SJSA1 (cell line): ENCODE measurements around the gene ZGPAT. TPM values are rescaled to one million over a fixed set of nuclear protein-coding genes. Genes with fewer than 3 reads are reported as not detected.

Experiments
- DNase-seq, 2 experiments: peaks; one replicate each; pipeline ENCODE4 v3.0.0-alpha.2; 2015 to 2020; ENCODE audit warnings: low spot score in 2 of 2, low read depth in 1 of 2
- H3K27ac ChIP-seq: fragments of 250-450 bp; sonication (Bioruptor Pico); 2 replicates; pipeline ENCODE4 v1.5.1; 2020; ENCODE audit warnings: mild to moderate bottlenecking, moderate library complexity
- H3K27me3 ChIP-seq: fragments of 250-450 bp; sonication (Bioruptor Pico); replicated peaks from 2 replicates; pipeline ENCODE4 v1.5.1; 2020; ENCODE audit warnings: mild to moderate bottlenecking, moderate library complexity
- H3K36me3 ChIP-seq: fragments of 250-450 bp; sonication (Bioruptor Pico); 2 replicates; pipeline ENCODE4 v1.5.1; 2020; ENCODE audit warnings: mild to moderate bottlenecking
- H3K4me1 ChIP-seq: fragments of 250-450 bp; sonication (Bioruptor Pico); replicated peaks from 2 replicates; pipeline ENCODE4 v1.6.1; 2021; ENCODE audit warnings: mild to moderate bottlenecking
- H3K4me3 ChIP-seq: fragments of 250-450 bp; sonication (Bioruptor Pico); 2 replicates; pipeline ENCODE4 v1.5.1; 2020; ENCODE audit warnings: mild to moderate bottlenecking
- H3K9me3 ChIP-seq: fragments of 250-450 bp; sonication (Bioruptor Pico); replicated peaks from 2 replicates; pipeline ENCODE4 v1.5.1; 2020; ENCODE audit warnings: mild to moderate bottlenecking
- total RNA-seq: library from RNA; depleted of rRNA; stranded (reverse); fragments of >200 nt; shearing (Covaris generic); gene quantifications from 2 replicates; pipeline ENCODE4 v1.2.3, GENCODE V29; 2014

Gene ZGPAT
- total RNA-seq, 1 experiment from 2014 or later: 22.8 TPM

DNA sequence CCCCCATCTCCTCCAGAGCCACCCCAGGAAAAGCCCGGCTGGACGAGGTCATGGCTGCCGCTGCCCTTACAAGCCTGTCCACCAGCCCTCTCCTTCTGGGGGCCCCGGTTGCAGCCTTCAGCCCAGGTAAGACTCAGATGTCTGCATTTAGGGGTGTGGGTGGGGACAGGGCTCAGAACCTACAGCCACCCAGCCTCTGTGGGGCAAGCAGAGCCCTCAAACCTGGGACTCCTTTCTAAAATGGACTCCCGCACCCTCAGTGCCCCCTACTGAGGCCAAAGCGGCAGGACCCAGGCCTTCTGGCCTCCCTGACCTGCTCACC, 33.5 kb downstream of the ZGPAT start:
- no peak overlapping the region for H3K27ac ChIP-seq
- H3K36me3 ChIP-seq: peaks cover 54% of the 10 kb centered on the region
- peaks cover 15% of the 10 kb centered on the region for H3K4me1 ChIP-seq
- no peak for DNase-seq
- H3K4me3 ChIP-seq: peak overlapping the region; percentile 57
- 0 out of 2 replicates have a peak, but pooled peaks cover 2% of the 10 kb centered on the region for H3K9me3 ChIP-seq
- H3K27me3 ChIP-seq: no peaks in the 10 kb centered on the region

DNA sequence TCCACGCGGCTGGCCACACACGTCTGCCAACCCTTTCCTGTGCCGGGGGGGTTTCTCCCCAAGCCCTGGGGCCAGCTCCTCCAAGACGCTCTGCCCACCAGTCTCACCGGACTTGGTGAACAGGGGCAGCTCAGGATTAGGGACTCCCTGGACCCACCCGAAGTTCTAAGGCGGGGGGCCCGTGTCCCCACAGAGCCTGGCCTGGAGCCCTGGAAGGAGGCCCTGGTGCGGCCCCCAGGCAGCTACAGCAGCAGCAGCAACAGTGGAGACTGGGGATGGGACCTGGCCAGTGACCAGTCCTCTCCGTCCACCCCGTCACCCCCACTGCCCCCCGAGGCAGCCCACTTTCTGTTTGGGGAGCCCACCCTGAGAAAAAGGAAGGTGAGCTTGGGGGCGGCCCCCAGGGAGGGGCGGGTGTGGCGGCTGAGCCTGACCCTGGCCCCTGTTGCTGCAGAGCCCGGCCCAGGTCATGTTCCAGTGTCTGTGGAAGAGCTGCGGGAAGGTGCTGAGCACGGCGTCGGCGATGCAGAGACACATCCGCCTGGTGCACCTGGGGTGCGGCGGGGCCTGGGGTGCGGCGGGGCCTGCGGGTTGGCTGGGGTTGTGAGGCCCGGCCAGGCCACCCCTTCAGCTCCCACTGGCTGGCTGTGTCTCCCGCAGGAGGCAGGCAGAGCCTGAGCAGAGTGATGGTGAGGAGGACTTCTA, 34.0 kb downstream of the ZGPAT start:
- H3K27me3 ChIP-seq: no peaks in the 10 kb centered on the region
- 0 out of 2 replicates have a peak, but pooled peaks cover 2% of the 10 kb centered on the region for H3K9me3 ChIP-seq
- peaks cover 49% of the 10 kb centered on the region for H3K36me3 ChIP-seq
- no peak overlapping the region for H3K27ac ChIP-seq
- no peak overlapping the region; the same call in 1 of the 2 replicates for H3K4me3 ChIP-seq
- peaks cover 15% of the 10 kb centered on the region for H3K4me1 ChIP-seq
- DNase-seq: peak in 1 of 2 experiments; percentile 47

DNA sequence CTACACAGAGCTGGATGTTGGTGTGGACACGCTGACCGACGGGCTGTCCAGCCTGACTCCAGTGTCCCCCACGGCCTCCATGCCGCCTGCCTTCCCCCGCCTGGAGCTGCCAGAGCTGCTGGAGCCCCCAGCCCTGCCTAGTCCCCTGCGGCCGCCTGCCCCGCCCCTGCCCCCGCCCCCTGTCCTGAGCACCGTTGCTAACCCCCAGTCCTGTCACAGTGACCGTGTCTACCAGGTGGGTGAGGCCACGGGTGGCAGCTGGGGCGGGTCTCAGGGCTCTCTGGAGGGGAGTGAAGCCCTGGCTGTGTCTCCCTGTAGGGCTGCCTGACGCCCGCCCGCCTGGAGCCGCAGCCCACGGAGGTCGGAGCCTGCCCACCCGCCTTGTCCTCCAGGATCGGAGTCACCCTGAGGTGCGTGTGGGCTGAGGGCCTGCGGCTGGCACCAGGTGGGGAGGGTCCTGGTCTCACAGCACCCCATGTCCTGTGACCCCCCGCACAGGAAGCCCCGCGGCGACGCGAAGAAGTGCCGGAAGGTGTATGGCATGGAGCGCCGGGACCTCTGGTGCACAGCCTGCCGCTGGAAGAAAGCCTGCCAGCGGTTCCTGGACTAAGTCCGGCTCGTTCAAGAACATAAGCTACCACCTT, 34.7 kb downstream of the ZGPAT start:
- H3K27me3 ChIP-seq: no peaks in the 10 kb centered on the region
- H3K27ac ChIP-seq: no peak overlapping the region
- no peak overlapping the region for H3K4me3 ChIP-seq
- H3K36me3 ChIP-seq: peaks cover 47% of the 10 kb centered on the region
- H3K9me3 ChIP-seq: 0 out of 2 replicates have a peak, but pooled peaks cover 2% of the 10 kb centered on the region
- peak in 1 of 2 experiments; percentile 39 for DNase-seq
- peaks cover 15% of the 10 kb centered on the region for H3K4me1 ChIP-seq

DNA sequence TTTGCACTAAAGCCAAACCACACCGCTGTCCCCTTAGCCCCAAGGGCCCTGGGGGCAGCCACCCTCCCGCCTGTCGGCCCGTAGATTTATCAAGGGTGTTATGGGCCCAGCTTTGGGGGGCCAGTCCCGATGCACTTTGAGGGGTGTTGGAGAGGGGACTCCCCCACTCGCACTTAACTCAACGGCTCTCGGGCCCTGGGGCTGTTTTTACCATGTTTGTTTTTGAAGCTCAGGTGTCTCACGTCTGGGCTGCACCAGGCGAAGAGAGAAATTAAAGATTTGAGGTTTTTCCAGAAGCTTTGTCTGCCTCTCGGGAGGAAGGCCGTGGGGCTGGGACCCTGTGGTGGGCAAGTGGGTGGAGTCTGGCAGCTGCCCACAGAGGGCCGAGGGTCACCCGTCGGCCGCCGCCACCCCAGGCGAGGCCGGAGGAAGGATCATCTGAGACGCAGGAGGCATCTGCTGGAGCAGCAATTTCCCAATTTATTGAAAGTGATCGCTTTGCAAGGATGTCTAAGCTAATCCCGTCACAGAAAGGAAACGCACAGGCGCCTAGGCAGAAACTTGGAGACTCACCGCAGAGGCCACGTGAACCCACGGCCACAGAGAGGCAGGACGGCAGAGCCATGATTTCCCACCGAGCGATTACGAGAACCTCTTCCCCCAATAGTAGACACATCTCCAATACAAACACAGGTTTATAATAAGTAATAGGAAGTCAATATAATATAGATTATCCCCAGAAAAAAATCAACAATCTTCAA, 35.6 kb downstream of the ZGPAT start:
- no peak overlapping the region for H3K4me3 ChIP-seq
- peaks cover 43% of the 10 kb centered on the region for H3K36me3 ChIP-seq
- no peaks in the 10 kb centered on the region for H3K27me3 ChIP-seq
- H3K4me1 ChIP-seq: peaks cover 15% of the 10 kb centered on the region
- 0 out of 2 replicates have a peak, but pooled peaks cover 2% of the 10 kb centered on the region for H3K9me3 ChIP-seq
- H3K27ac ChIP-seq: no peak overlapping the region
- DNase-seq: no peak

DNA sequence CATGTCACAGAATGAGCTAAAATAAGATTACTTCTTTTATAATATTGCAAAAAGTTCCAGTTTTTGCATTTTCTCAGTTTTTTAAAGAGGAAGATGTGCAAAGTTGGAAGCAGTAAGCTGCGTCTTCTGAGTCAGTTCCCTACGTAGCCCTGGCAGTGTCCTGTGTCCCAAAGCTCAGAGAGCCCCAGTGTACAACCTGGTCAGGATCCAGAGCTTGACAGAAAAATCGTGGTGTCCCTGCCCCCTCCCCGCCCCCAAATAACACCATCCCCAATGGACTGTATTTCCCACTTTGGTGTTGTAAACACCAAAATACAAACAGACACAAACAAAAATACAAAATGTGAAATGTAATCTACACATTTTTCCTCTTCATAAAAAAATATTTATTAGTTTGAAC, 36.3 kb downstream of the ZGPAT start:
- H3K9me3 ChIP-seq: 0 out of 2 replicates have a peak, but pooled peaks cover 2% of the 10 kb centered on the region
- H3K27ac ChIP-seq: no peak overlapping the region
- H3K36me3 ChIP-seq: peaks cover 36% of the 10 kb centered on the region
- peaks cover 12% of the 10 kb centered on the region for H3K4me1 ChIP-seq
- H3K27me3 ChIP-seq: no peaks in the 10 kb centered on the region
- no peak overlapping the region for H3K4me3 ChIP-seq
- no peak for DNase-seq

DNA sequence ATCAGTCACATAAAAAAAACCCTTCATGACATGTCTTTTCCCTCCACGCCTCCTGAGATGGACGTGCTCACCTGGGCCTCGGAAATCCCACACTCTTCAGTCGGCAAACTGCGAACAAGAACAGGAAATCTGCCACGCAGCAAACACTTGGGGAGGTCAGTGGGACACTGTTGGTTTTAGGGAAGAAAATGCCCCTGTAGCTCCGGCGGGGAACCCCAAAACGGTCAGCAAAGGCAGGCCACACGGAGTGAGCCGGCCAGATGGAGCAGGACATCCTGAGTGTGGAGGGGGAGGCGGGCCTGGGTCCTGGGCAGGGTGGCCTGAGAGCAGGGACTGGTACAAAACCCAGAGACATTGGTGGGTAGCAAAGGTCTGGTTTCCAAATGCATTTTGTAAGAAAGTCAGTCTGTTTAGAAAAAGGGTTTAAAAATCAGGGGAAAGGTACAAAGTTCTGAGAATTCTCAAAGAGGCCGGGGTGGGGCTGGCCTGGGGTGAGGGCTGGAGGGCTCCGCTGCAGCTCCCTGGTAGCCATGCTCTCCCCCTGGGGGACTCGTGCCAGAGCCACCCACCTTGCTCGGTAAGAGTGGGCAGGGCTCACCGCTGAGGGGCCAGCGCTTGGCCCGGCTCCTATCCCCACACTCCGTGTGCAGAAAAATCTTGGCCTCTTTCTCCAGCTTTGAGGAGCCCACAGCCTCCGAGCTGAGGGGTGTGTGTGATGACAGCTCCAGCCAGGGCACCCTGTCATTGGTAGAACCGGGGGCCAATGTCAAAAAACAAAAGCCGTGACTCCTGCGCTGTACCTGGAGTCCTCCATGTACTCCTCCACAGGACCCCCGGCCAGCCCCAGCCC, 37.0 kb downstream of the ZGPAT start:
- DNase-seq: peak in 1 of 2 experiments; percentile 41
- no peak overlapping the region for H3K27ac ChIP-seq
- no peaks in the 10 kb centered on the region for H3K9me3 ChIP-seq
- peaks cover 9% of the 10 kb centered on the region for H3K4me1 ChIP-seq
- H3K36me3 ChIP-seq: peaks cover 35% of the 10 kb centered on the region
- H3K4me3 ChIP-seq: no peak overlapping the region
- no peaks in the 10 kb centered on the region for H3K27me3 ChIP-seq

DNA sequence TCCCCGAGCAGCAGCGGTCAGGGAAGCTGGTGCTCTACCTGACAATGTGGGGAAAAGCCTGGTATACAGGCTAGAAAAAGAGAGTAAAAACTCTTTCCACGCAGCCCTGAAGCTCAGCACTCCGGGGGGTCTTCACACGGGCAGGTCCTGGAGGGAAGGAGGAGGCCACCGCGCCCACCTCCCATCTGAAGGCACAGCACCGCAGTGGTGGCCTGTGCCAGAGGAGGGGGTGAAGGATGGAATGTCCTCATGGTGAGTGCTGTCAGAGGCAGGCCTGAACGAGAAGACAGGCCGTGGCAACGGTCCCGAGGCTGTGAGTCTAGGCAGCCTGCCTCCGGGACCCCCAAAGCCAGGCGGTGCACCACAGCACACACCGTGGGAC, 37.6 kb downstream of the ZGPAT start:
- Histone ChIP-seq H3K27ac (no peak overlapping the region), H3K27me3 (no peaks in the 10 kb centered on the region)

DNA sequence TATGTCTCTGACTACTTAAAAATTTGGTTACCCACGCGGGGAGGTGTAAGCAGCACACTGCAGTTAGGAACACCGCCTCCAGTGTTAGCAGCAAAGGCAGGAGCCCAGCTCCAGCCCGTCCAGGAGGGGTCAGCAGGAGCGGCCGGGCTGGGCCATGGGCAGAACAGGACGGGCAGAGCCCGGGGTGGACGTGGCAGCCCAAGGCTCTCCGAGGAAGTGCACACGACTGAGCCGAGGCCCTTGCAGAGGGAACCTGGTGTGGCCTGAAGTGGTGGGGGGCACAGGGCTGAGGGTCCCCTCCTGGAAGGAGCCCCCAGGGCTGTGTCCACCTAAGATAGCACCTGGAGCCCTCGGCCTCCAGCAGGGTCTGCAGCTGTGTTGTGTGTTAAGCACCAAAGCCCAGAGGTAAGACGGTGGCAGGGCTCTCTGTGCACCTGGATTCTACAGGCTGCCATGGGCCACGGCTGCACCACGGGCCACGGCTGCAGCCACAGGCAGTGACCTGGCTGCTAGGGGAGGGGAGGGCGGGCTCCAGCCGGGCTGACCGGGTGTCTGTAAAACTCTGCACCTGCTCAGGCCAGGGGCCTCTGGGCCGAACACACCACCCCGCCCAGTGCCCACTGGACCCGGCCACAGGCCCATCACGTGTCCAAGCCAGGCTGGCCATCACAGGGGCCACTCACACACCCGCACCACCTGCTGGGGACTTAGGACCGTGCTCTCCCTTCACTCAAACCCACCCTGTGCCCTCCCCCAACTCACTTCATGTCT, 38.3 kb downstream of the ZGPAT start:
- no peaks in the 10 kb centered on the region for H3K9me3 ChIP-seq
- H3K4me1 ChIP-seq: peaks cover 5% of the 10 kb centered on the region
- DNase-seq: peak in 1 of 2 experiments; percentile 46

More for the DNA sequence above, 37.6 kb downstream of the ZGPAT start:
- H3K4me3 ChIP-seq: no peak overlapping the region
- H3K4me1 ChIP-seq: peaks cover 9% of the 10 kb centered on the region
- peaks cover 32% of the 10 kb centered on the region for H3K36me3 ChIP-seq
- no peaks in the 10 kb centered on the region for H3K9me3 ChIP-seq
- DNase-seq: peak in 1 of 2 experiments; percentile 41

DNA sequence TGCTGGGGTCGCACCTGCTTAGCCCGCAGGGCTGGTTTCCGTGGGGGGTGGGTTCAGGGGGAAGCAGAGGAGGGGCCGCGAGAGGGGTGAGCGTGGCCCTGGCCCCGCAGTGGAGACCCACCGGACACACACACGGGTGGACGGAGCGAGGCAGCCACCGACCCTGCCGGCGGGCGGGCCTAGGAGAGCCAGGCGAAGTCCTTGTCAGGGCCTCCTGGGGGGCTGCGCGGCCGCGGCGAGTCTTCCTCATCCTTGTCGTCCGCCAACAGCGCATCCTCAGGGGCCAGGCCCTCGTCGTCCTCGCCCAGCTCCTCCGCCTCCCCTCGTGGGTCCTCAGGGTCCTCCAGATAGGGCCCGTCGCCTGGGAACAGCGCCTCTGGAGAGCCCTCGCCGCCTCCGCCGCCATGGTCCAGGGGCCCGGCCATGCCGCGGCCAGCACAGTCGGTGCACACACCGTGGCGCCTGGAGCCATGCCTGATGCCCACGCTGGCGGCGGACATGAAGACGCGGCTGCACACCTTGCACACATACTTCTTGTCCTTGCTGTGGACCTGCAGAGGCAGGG, 39.0 kb downstream of the ZGPAT start:
- H3K4me3 ChIP-seq: no peak overlapping the region
- DNase-seq: peak in 1 of 2 experiments; percentile 42
- no peaks in the 10 kb centered on the region for H3K4me1 ChIP-seq
- H3K36me3 ChIP-seq: peaks cover 19% of the 10 kb centered on the region
- H3K9me3 ChIP-seq: no peaks in the 10 kb centered on the region
- no peak overlapping the region for H3K27ac ChIP-seq
- H3K27me3 ChIP-seq: no peaks in the 10 kb centered on the region

More for the DNA sequence above, 38.3 kb downstream of the ZGPAT start:
- Histone ChIP-seq H3K27me3 (no peaks in the 10 kb centered on the region), H3K27ac (no peak overlapping the region), H3K4me3 (no peak overlapping the region), H3K36me3 (peaks cover 26% of the 10 kb centered on the region)

DNA sequence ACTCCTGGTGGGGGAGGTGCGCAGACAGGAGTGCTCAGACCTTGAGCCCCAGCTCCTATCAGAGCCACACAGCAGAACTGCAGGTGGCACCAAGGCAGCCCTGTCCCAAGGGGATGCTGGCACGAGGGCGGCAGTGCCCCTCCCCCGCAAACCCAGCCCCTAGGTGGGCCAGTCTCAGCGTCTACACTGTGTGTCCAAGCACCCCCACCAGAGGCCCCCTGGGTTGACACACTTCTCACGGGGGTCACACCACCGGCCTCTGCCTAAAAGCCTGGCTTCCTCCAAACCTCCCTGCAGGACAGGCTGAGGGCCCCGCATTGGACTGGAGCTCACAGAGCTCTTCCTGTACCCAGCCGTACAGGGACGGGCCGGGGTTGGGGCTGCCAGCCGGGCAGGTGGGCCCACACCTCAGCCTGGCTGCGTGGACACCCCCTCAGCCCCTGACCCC, 39.8 kb downstream of the ZGPAT start:
- no peaks in the 10 kb centered on the region for H3K4me1 ChIP-seq
- DNase-seq: peak in 1 of 2 experiments; percentile 43

DNA sequence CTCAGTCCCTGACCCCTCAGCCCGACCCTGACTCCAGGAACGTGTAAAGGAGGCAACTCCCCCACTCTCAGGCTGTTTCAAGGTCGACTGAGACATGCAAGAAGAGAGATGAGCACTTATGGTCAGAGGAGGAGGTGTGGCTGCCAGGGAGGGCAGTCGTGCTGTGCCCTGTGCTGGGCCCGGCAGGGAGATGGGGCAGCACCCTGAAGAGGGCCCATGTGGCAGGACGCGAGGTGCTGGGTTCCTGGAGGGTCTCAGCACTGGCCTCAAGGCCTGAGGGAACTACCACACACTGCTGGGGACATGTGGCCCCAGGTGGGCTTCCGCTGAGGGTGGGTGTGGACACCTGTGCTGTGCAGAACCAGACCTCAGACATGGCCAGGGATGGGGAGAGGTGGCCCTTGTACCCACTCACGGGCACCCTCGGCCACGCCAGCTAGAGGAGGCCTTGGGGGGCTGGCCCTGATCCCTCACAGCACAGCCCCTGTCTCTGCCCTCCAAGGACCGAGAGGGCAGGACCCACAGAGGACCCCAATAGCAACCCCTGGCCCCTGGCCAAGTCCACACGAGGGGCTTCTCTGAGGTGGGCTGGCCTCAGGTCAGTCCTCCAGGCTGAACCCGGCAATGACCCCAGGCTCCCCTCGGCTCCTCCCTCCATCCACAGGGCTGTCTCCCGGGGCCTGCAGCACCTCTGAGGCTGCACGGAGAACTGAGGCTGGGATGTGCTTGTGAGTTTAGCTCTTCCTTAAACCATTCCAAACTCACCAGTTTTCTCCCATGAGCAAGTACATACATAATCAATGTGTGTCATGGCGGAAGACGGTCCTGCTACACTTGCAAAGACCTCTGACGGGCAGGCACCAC, 40.5 kb downstream of the ZGPAT start:
- H3K4me3 ChIP-seq: no peak overlapping the region
- no peaks in the 10 kb centered on the region for H3K4me1 ChIP-seq
- H3K9me3 ChIP-seq: no peaks in the 10 kb centered on the region
- peaks cover 4% of the 10 kb centered on the region for H3K36me3 ChIP-seq
- DNase-seq: peak in 1 of 2 experiments; percentile 46
- no peaks in the 10 kb centered on the region for H3K27me3 ChIP-seq
- H3K27ac ChIP-seq: no peak overlapping the region

More for the DNA sequence above, 39.8 kb downstream of the ZGPAT start:
- no peak overlapping the region for H3K4me3 ChIP-seq
- peaks cover 11% of the 10 kb centered on the region for H3K36me3 ChIP-seq
- H3K9me3 ChIP-seq: no peaks in the 10 kb centered on the region
- no peaks in the 10 kb centered on the region for H3K27me3 ChIP-seq
- no peak overlapping the region for H3K27ac ChIP-seq

DNA sequence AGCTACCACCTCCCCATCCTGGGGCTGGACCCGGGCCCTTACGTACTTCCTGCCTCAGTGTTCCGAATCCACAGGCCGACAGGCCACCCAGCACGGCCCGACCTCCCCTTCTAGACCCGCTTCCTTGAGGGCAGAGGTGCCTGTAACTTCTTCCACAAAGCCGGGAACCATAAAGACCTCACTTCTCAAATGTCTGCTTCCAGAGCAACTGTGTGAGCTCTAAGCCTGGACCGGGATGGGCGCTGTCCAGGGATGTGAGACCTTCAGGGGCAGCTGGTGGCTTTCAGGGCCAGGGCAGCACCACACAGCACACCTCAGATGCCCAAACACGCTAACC, 41.1 kb downstream of the ZGPAT start:
- H3K27ac ChIP-seq: no peak overlapping the region
- no peaks in the 10 kb centered on the region for H3K27me3 ChIP-seq
- H3K9me3 ChIP-seq: no peaks in the 10 kb centered on the region
- no peaks in the 10 kb centered on the region for H3K36me3 ChIP-seq
- H3K4me1 ChIP-seq: no peaks in the 10 kb centered on the region
- H3K4me3 ChIP-seq: no peak overlapping the region
- DNase-seq: no peak
